Right lobe of liver (tissue), 6 donors: ENCODE data around the gene SMIM5. TPM values are rescaled to one million over a fixed set of nuclear protein-coding genes. Genes with fewer than 3 reads are reported as not detected.

ENCODE experiments used
- ATAC-seq, 4 donors: fragments of 200-7000 bp; cut with Tn5 transposase; one replicate each; pipeline ENCODE4 v1.9.1; 2020; ENCODE audit warnings: mild to moderate bottlenecking in 4 of 4, moderate library complexity in 4 of 4
- DNase-seq, 3 donors: peaks; one replicate each; pipeline ENCODE4 v3.0.0-alpha.2; 2020
- H3K27ac ChIP-seq, 3 donors: fragments of 200-600 bp; one replicate each; pipeline ENCODE4 v1.8.0; 2022
- H3K27me3 ChIP-seq, 2 donors: fragments of 200-600 bp; one replicate each; pipeline ENCODE4 v1.8.0; 2022
- H3K36me3 ChIP-seq, 4 donors: fragments of 200-600 bp; sonication (generic) in 1 of 4; one replicate each; pipeline versions ENCODE4 v1.5.1 to v1.8.0; 2017 to 2022; ENCODE audit warnings: control low read depth in 1 of 4
- H3K4me1 ChIP-seq, 4 donors: fragments of 200-600 bp; sonication (generic) in 1 of 4; one replicate each; pipeline versions ENCODE4 v1.5.1 to v1.8.0; 2017 to 2022; ENCODE audit warnings: control low read depth in 1 of 4
- H3K4me3 ChIP-seq, 3 donors: fragments of 200-600 bp; one replicate each; pipeline ENCODE4 v1.8.0; 2022
- H3K9me3 ChIP-seq, 4 donors: fragments of 200-600 bp; sonication (generic) in 1 of 4; one replicate each; pipeline versions ENCODE4 v1.5.1 to v1.8.0; 2017 to 2022; ENCODE audit warnings: control low read depth in 1 of 4
- CTCF ChIP-seq, 4 donors: fragments of 200-600 bp in 3 of 4; fragments of 450-650 bp in 1 of 4; IDR thresholded peaks; one replicate each; pipeline versions ENCODE4 v1.5.1 to v1.8.0; 2016 to 2022; ENCODE audit warnings: antibody characterized with exemption in 4 of 4, mild to moderate bottlenecking in 2 of 4
- POLR2A ChIP-seq: fragments of 450-650 bp; IDR thresholded peaks from one replicate; pipeline ENCODE4 v1.6.1; 2017; ENCODE audit warnings: antibody characterized with exemption, mild to moderate bottlenecking
- WGBS: methylation state at CpG from one replicate; pipeline ENCODE4 v1.1.6; 2018; ENCODE audit warnings: low coverage, low lambda C conversion rate; ENCODE audit not compliant: insufficient coverage; ENCODE audit errors: missing lambda C conversion rate; 5-methylcytosine and 5-hydroxymethylcytosine counted together
- intact Hi-C, 2 donors: fragments of 100-400 bp; cut with DNase I; formaldehyde crosslinking; loops; one replicate each; pipeline versions ENCODE4 v1.11.2 to v1.14.1; 2022
- total RNA-seq, 6 experiments: library from RNA; depleted of rRNA in 2 of 6; stranded (reverse); fragments of >200 nt in 2 of 6; fragmentation: NEBNext Ultra II Directional in 3 of 6; extraction: Animal tissue kit (Norgen Biotek cat#: 25700) in 3 of 6; gene quantifications; one replicate each; pipeline versions ENCODE4 v1.1.0 to v1.2.4, GENCODE V29; 2016 to 2023
- donor health status: DM: no; HTN: yes; CAD: no.
- donor health status: DM: no; HTN: no; CAD: no.
- donor health status: DM: no; HTN: no; CAD: no.
- donor health status: DM: no; HTN: yes; CAD: no.
- donor health status: DM: no; HTN: yes; CAD: no.

Gene SMIM5
- total RNA-seq, 6 experiments from 2014 or later: 0.06 to 0.78 (median 0.29) TPM; not detected in 1

GRCh38 chr17:75625813-75626486, 7.3 kb upstream of the SMIM5 start:
- Histone ChIP-seq H3K4me3 (no peak overlapping the region), H3K9me3 (no peaks in the 10 kb centered on the region), H3K4me1 (no peaks in the 10 kb centered on the region), H3K27ac (no peak overlapping the region), H3K27me3 (no peaks in the 10 kb centered on the region), H3K36me3 (peaks cover 0 to 10% (median 3%) of the 10 kb centered on the region in 4 donors)
- intact Hi-C loops: no loop called here
- no peak for DNase-seq
- peak; percentile 9 to 42 (median 31) for ATAC-seq
- TF ChIP-seq POLR2A (no peak), CTCF (IDR thresholded peaks at IDR 0.05) (peak; percentile 20 to 49 (median 40))
- WGBS: 50% methylated on average over 3 of the region's 15 CpGs

GRCh38 chr17:75626496-75627038, 6.7 kb upstream of the SMIM5 start:
- ATAC-seq: no peak
- TF ChIP-seq CTCF (IDR thresholded peaks at IDR 0.05) (no peak), POLR2A (no peak)
- intact Hi-C loops: no loop called here
- DNase-seq: no peak
- no peaks in the 10 kb centered on the region for H3K4me1 ChIP-seq
- H3K36me3 ChIP-seq: peaks cover 0 to 10% (median 3%) of the 10 kb centered on the region in 4 donors
- no peaks in the 10 kb centered on the region for H3K9me3 ChIP-seq
- H3K4me3 ChIP-seq: no peak overlapping the region
- WGBS: no CpG with 5 or more reads among the region's 11 CpGs
- H3K27me3 ChIP-seq: no peaks in the 10 kb centered on the region
- no peak overlapping the region for H3K27ac ChIP-seq

GRCh38 chr17:75627094-75627493, 6.1 kb upstream of the SMIM5 start:
- Histone ChIP-seq H3K4me1 (no peaks in the 10 kb centered on the region), H3K36me3 (peaks cover 0 to 10% (median 3%) of the 10 kb centered on the region in 4 donors), H3K9me3 (no peaks in the 10 kb centered on the region), H3K4me3 (no peak overlapping the region), H3K27ac (no peak overlapping the region), H3K27me3 (no peaks in the 10 kb centered on the region)
- no peak for TF ChIP-seq POLR2A
- no peak for TF ChIP-seq CTCF (IDR thresholded peaks at IDR 0.05)
- WGBS: 94% methylated on average over 6 of the region's 10 CpGs
- ATAC-seq: no peak
- no peak for DNase-seq
- intact Hi-C loops: no loop called here

GRCh38 chr17:75628425-75628824, 4.8 kb upstream of the SMIM5 start:
- intact Hi-C loops: no loop called here
- Histone ChIP-seq H3K4me1 (peaks cover 0 to 9% (median 4%) of the 10 kb centered on the region in 4 donors), H3K4me3 (no peak overlapping the region), H3K36me3 (peaks cover 0 to 10% (median 3%) of the 10 kb centered on the region in 4 donors), H3K27me3 (no peaks in the 10 kb centered on the region), H3K9me3 (no peaks in the 10 kb centered on the region), H3K27ac (no peak overlapping the region)
- no peak for TF ChIP-seq POLR2A
- no peak for TF ChIP-seq CTCF (IDR thresholded peaks at IDR 0.05)
- no peak for DNase-seq
- ATAC-seq: no peak
- WGBS: no CpG with 5 or more reads among the region's 6 CpGs
